ENCODE measurements around the gene ARL2. TPM values are rescaled to one million over a fixed set of nuclear protein-coding genes. Genes with fewer than 3 reads are reported as not detected.
"Not testable (repeated sequence)": the region's sequence is repeated elsewhere in the genome, so short reads cannot be mapped to it uniquely, and the experiment has no call there.

ARL2 gene
- total RNA-seq, 1 donor from 2014 or later = 68.4 TPM

GRCh38 chr11:64998141-64998540 is 15.8 kb upstream of the ARL2 start:
- DNase-seq = no peak
- no peaks in the 10 kb centered on the region for H3K36me3 Mint-ChIP-seq (ENCODE audit: unreplicated experiment)
- H3K27ac Mint-ChIP-seq (ENCODE audit: unreplicated experiment) = no peak overlapping the region
- no peaks in the 10 kb centered on the region for H3K4me1 Mint-ChIP-seq (ENCODE audit: low read depth, unreplicated experiment)
- no peak overlapping the region for H3K4me3 Mint-ChIP-seq (ENCODE audit: unreplicated experiment)
- H3K9me3 Mint-ChIP-seq (ENCODE audit: unreplicated experiment) = peaks cover 3% of the 10 kb centered on the region
- TF ChIP-seq, protein P1, sequence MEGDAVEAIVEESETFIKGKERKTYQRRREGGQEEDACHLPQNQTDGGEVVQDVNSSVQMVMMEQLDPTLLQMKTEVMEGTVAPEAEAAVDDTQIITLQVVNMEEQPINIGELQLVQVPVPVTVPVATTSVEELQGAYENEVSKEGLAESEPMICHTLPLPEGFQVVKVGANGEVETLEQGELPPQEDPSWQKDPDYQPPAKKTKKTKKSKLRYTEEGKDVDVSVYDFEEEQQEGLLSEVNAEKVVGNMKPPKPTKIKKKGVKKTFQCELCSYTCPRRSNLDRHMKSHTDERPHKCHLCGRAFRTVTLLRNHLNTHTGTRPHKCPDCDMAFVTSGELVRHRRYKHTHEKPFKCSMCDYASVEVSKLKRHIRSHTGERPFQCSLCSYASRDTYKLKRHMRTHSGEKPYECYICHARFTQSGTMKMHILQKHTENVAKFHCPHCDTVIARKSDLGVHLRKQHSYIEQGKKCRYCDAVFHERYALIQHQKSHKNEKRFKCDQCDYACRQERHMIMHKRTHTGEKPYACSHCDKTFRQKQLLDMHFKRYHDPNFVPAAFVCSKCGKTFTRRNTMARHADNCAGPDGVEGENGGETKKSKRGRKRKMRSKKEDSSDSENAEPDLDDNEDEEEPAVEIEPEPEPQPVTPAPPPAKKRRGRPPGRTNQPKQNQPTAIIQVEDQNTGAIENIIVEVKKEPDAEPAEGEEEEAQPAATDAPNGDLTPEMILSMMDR (IDR thresholded peaks at IDR 0.05; ENCODE audit: partially characterized antibody, unreplicated experiment) = no peak
- H3K27me3 Mint-ChIP-seq (ENCODE audit: unreplicated experiment) = peaks cover 3% of the 10 kb centered on the region

- Mint-ChIP-seq H3K27ac (ENCODE audit: unreplicated experiment) (no peak overlapping the region), H3K4me3 (ENCODE audit: unreplicated experiment) (no peak overlapping the region), H3K36me3 (ENCODE audit: unreplicated experiment) (no peaks in the 10 kb centered on the region), H3K9me3 (ENCODE audit: unreplicated experiment) (peaks cover 2% of the 10 kb centered on the region), H3K4me1 (ENCODE audit: low read depth, unreplicated experiment) (no peaks in the 10 kb centered on the region), H3K27me3 (ENCODE audit: unreplicated experiment) (peaks cover 3% of the 10 kb centered on the region)
- TF ChIP-seq, protein P1 (IDR thresholded peaks at IDR 0.05; ENCODE audit: partially characterized antibody, unreplicated experiment) = no peak
- no peak for DNase-seq
Measured at GRCh38 chr11:64998690-64999431, 15.1 kb upstream of the ARL2 start.

GRCh38 chr11:64999478-64999877 is 14.5 kb upstream of the ARL2 start:
- H3K27ac Mint-ChIP-seq (ENCODE audit: unreplicated experiment) = no peak overlapping the region
- no peak overlapping the region for H3K4me3 Mint-ChIP-seq (ENCODE audit: unreplicated experiment)
- peaks cover 2% of the 10 kb centered on the region for H3K9me3 Mint-ChIP-seq (ENCODE audit: unreplicated experiment)
- no peaks in the 10 kb centered on the region for H3K4me1 Mint-ChIP-seq (ENCODE audit: low read depth, unreplicated experiment)
- TF ChIP-seq, protein P1 (IDR thresholded peaks at IDR 0.05; ENCODE audit: partially characterized antibody, unreplicated experiment) = no peak
- H3K27me3 Mint-ChIP-seq (ENCODE audit: unreplicated experiment) = peaks cover 2% of the 10 kb centered on the region
- no peaks in the 10 kb centered on the region for H3K36me3 Mint-ChIP-seq (ENCODE audit: unreplicated experiment)
- no peak for DNase-seq

DNA sequence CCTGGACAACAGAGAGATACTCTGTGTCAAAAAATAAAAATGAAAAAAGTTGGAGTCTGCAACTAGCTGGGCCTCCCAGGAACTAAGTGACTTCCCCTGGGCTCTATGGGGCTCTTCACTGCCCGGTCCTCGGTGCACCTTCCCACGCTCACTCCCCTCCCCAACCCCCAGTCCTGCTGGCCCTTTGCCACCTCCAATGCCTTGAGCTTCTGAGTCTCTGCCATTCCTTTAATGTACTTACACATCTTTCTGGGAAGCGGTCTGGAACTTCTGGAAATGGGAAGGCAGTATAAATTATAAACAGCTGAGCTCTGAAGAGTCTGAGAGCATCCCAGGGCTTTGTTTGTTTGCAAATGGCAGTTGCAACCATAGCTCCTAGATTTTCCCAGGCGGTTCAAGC is 11.3 kb upstream of the ARL2 start:
- TF ChIP-seq, protein P1 (IDR thresholded peaks at IDR 0.05; ENCODE audit: partially characterized antibody, unreplicated experiment) = no peak
- no peaks in the 10 kb centered on the region for H3K27me3 Mint-ChIP-seq (ENCODE audit: unreplicated experiment)
- H3K4me1 Mint-ChIP-seq (ENCODE audit: low read depth, unreplicated experiment) = no peaks in the 10 kb centered on the region
- H3K4me3 Mint-ChIP-seq (ENCODE audit: unreplicated experiment) = no peak overlapping the region
- peaks cover 2% of the 10 kb centered on the region for H3K9me3 Mint-ChIP-seq (ENCODE audit: unreplicated experiment)
- no peaks in the 10 kb centered on the region for H3K36me3 Mint-ChIP-seq (ENCODE audit: unreplicated experiment)
- DNase-seq = no peak
- no peak overlapping the region for H3K27ac Mint-ChIP-seq (ENCODE audit: unreplicated experiment)

DNA sequence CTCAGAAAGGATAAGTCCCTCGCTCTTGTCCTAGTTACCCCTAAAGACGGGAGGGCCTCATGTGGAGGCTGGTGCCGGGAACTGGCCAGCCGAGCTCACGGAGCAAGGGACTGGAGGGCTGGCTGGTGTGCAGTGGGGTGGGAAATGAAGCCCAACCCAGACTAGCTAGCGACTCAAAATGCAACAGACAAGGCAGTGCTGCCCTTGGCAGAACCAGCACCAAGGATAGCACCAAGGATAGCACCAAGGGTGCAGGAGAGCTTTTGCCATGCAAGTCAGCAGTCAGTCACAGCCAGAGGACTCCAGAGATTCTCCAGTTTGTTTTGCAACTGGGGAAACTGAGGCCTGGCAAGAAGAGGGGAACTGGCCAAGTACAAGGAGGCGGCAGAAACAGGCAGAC is 10.7 kb upstream of the ARL2 start:
- Mint-ChIP-seq H3K36me3 (ENCODE audit: unreplicated experiment) (no peaks in the 10 kb centered on the region), H3K27ac (ENCODE audit: unreplicated experiment) (no peak overlapping the region), H3K27me3 (ENCODE audit: unreplicated experiment) (no peaks in the 10 kb centered on the region), H3K4me3 (ENCODE audit: unreplicated experiment) (no peak overlapping the region), H3K9me3 (ENCODE audit: unreplicated experiment) (peaks cover 2% of the 10 kb centered on the region), H3K4me1 (ENCODE audit: low read depth, unreplicated experiment) (no peaks in the 10 kb centered on the region)
- no peak for DNase-seq
- TF ChIP-seq, protein P1 (IDR thresholded peaks at IDR 0.05; ENCODE audit: partially characterized antibody, unreplicated experiment) = no peak

GRCh38 chr11:65003968-65004367 is 10.0 kb upstream of the ARL2 start:
- not testable (repeated sequence) for H3K36me3 Mint-ChIP-seq (ENCODE audit: unreplicated experiment); H3K4me3 Mint-ChIP-seq (ENCODE audit: unreplicated experiment); H3K9me3 Mint-ChIP-seq (ENCODE audit: unreplicated experiment); H3K27me3 Mint-ChIP-seq (ENCODE audit: unreplicated experiment); H3K27ac Mint-ChIP-seq (ENCODE audit: unreplicated experiment); H3K4me1 Mint-ChIP-seq (ENCODE audit: low read depth, unreplicated experiment); DNase-seq

All from glutamatergic neuron (in vitro differentiated cells).